HPDE6-E6E7 (cell line): ENCODE measurements around the gene KIF26B.

ENCODE experiments used
- DNase-seq: peaks from one replicate; pipeline ENCODE4 v3.0.0; 2011; ENCODE audit warnings: missing footprints; ENCODE audit errors: extremely low spot score

Gene KIF26B

GRCh38 chr1:245501633-245502032 lies 346.8 kb downstream of the KIF26B start:
- DNase-seq, result no peak

- DNase-seq, result no peak
Measured at GRCh38 chr1:245503548-245503947, 348.8 kb downstream of the KIF26B start.

GRCh38 chr1:245510144-245510543 lies 355.4 kb downstream of the KIF26B start:
- DNase-seq, result no peak

- no peak for DNase-seq
Measured at GRCh38 chr1:245512181-245512888, 357.6 kb downstream of the KIF26B start.

- DNase-seq, result no peak
Measured at GRCh38 chr1:245512980-245513578, 358.3 kb downstream of the KIF26B start.

GRCh38 chr1:245516284-245516759 lies 361.5 kb downstream of the KIF26B start:
- DNase-seq, result no peak

- no peak for DNase-seq
Measured at GRCh38 chr1:245520611-245521010, 365.8 kb downstream of the KIF26B start.

GRCh38 chr1:245526141-245526540 lies 371.4 kb downstream of the KIF26B start:
- DNase-seq, result no peak

GRCh38 chr1:245528258-245528635 lies 373.5 kb downstream of the KIF26B start:
- DNase-seq, result no peak

- DNase-seq, result no peak
Measured at GRCh38 chr1:245530937-245531336, 376.2 kb downstream of the KIF26B start.

- no peak for DNase-seq
Measured at GRCh38 chr1:245537992-245538391, 383.2 kb downstream of the KIF26B start.

- DNase-seq, result no peak
Measured at GRCh38 chr1:245538671-245539070, 383.9 kb downstream of the KIF26B start.

GRCh38 chr1:245541369-245541768 lies 386.6 kb downstream of the KIF26B start:
- DNase-seq, result no peak

GRCh38 chr1:245542365-245542764 lies 387.6 kb downstream of the KIF26B start:
- no peak for DNase-seq

- no peak for DNase-seq
Measured at GRCh38 chr1:245544236-245544635, 389.5 kb downstream of the KIF26B start.

- no peak for DNase-seq
Measured at GRCh38 chr1:245546875-245547274, 392.1 kb downstream of the KIF26B start.

GRCh38 chr1:245549996-245550719 lies 395.4 kb downstream of the KIF26B start:
- DNase-seq, result no peak

GRCh38 chr1:245550720-245551043 lies 395.9 kb downstream of the KIF26B start:
- no peak for DNase-seq

- no peak for DNase-seq
Measured at GRCh38 chr1:245551536-245551935, 396.8 kb downstream of the KIF26B start.

GRCh38 chr1:245552331-245552730 lies 397.5 kb downstream of the KIF26B start:
- DNase-seq, result no peak

- DNase-seq, result no peak
Measured at GRCh38 chr1:245556057-245556456, 401.3 kb downstream of the KIF26B start.

GRCh38 chr1:245558069-245558468 lies 403.3 kb downstream of the KIF26B start:
- no peak for DNase-seq

GRCh38 chr1:245560316-245560859 lies 405.6 kb downstream of the KIF26B start:
- DNase-seq, result no peak
